HG02571 (cell line): ENCODE data around the gene NR2F1-AS1.
A peak's percentile ranks its signal among the peaks of the same experiment; 100 is the strongest.

Source experiments
- ATAC-seq: cut with Tn5 transposase; IDR thresholded peaks from one replicate; pipeline ENCODE4 v1.9.1; 2021; ENCODE audit warnings: mild to moderate bottlenecking, moderate library complexity; ENCODE audit not compliant: unreplicated experiment

Gene NR2F1-AS1

GRCh38 chr5:93591323-93591945 lies 10.4 kb upstream of the NR2F1-AS1 start:
- ATAC-seq, result no peak

DNA sequence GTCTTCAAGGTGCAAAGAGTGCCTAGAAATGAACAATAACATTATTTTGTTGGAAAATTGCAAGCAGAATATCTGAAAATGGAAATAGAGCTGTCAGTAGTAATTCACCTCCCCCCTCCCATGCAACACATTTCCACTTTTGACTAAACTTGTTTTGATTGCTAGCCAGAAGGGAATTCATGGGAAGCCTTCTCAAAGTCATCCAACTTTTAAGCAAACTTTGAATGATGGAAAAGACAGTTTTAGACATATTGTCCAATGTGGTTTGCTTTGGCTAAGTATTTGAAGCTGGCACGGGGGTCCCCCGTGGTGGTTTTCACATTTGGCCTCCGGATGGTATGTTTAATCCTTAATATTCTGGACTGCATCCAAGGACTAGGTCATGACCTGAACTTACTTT lies 9.5 kb upstream of the NR2F1-AS1 start:
- ATAC-seq, result no peak

DNA sequence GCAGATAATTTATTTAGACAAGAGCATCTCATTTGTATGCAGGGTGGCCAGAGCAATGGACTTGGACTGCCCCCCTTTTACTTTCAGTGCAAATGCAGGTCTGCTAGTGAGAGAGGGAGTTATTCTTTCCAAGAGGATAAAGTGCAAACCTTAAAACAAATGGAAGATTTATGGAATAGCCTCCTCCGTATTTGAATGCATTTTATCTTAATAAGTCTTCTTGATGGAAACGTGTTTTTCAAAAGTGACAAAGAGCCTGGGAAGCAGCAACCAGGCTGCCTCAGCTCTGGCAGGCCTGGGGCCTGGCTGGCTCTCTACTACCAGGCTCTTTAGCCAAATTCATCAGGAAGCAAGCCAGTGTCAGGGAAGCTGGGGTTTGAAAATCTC lies 8.8 kb upstream of the NR2F1-AS1 start:
- ATAC-seq, result no peak

GRCh38 chr5:93589152-93589828 lies 8.3 kb upstream of the NR2F1-AS1 start:
- ATAC-seq, result no peak

DNA sequence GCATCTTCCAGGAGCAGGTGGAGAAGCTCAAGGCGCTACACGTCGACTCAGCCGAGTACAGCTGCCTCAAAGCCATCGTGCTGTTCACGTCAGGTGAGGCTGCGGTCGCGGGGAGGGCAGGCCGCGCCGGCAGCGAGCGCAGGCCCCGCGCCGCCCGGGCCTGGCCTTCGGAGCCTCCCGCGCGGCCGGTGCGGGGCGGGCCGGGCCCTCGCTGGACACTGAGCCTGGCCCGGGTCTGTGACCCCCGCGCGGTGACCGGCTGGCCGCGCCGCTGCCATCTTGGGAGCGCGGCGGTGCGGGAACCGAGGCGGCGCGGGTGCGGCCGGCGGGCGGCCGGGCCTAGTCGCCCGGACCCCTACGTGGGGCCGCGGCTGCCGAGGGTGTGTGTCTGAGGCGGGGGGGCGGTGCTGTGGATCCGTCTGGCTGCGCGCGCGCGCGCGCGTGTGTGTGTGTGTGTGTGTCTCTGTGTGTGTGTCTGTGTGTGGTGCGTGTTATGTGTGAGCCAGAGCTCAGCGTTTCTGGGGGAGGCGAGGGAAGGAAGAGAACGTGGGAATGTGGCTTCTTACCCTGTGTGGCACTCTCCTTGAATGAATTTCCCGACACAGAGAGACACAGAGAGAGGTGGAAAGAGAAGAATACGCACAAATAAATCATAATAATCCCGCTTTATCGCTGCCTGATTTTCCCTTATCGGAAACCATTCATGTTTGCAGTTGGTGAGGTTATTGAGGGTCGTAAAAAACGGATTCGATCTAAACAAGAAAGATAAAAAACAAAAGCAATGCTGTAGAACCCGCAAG lies 7.5 kb upstream of the NR2F1-AS1 start:
- ATAC-seq, result no peak

- ATAC-seq, result no peak
Observed at GRCh38 chr5:93587597-93588351, 6.8 kb upstream of the NR2F1-AS1 start.

GRCh38 chr5:93586736-93587596 lies 5.9 kb upstream of the NR2F1-AS1 start:
- no peak for ATAC-seq

- ATAC-seq, result no peak
Observed at GRCh38 chr5:93585767-93586385, 4.9 kb upstream of the NR2F1-AS1 start.

DNA sequence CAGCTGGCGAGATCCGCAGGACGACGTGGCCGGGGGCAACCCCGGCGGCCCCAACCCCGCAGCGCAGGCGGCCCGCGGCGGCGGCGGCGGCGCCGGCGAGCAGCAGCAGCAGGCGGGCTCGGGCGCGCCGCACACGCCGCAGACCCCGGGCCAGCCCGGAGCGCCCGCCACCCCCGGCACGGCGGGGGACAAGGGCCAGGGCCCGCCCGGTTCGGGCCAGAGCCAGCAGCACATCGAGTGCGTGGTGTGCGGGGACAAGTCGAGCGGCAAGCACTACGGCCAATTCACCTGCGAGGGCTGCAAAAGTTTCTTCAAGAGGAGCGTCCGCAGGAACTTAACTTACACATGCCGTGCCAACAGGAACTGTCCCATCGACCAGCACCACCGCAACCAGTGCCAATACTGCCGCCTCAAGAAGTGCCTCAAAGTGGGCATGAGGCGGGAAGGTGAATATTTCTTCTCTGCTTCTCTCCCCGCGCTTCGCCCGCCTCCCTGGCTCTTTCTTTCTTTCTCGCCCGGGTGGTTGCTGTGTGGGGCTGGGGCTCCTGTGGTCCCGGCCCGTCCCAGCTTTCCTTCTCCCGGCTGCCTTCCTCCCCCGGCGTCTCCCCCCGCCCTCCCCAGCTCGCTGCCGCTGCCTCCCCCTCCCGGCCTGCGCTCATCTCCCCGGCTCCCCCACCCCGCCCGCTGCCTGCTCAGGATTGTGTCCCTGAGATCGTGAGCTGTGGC lies 4.2 kb upstream of the NR2F1-AS1 start:
- ATAC-seq, result no peak

GRCh38 chr5:93584596-93585040 lies 3.6 kb upstream of the NR2F1-AS1 start:
- ATAC-seq, result no peak

DNA sequence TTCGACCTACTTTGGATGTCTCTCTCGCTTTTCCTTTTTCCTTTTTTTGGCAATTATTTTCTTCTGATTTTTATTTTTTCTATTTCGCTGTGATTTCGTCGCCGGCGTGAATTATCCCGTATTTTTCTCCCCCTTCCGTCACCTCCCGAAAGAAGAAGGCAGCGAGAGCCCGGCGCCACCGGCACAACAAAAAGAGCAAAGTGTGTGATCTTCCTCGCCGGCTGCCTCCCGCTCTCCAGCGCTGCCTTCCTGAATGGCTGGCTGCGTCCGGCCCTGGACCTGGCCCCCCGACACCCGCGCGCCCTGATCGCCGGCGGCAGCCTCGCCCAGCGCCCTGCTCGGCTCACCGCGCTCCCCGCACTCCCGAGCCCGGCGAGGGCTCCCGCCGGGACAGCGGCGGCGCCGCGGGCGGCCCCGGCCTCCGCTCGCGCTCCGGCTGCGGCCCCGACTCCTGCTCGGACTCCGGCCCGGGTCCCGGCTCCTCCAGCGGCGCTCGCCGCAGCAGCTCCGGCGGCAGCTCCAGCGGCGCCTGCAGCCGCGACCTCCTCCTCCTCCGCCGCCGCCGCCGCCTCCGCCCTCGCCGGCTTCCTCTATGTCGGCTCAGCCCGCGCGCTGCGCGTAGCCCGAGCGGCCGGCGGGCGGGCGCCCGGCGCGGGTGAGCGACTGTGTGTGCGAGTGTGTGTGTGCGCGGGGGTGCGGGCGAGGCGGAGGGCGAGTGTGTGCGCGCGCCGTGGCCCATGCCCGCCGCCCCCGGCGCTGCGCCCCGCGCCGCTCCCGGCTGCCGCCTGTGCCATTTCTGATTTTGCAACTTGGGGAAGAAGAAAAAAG lies 3.0 kb upstream of the NR2F1-AS1 start:
- no peak for ATAC-seq

GRCh38 chr5:93583439-93583767 lies 2.4 kb upstream of the NR2F1-AS1 start:
- ATAC-seq, result no peak

- no peak for ATAC-seq
Observed at GRCh38 chr5:93582677-93583438, 1.8 kb upstream of the NR2F1-AS1 start, which contains the start of gene NR2F1. TSS of gene NR2F1 (plus strand) at chr5:93583222. CDS start at chr5:93585024, 1,802 bp downstream.

DNA sequence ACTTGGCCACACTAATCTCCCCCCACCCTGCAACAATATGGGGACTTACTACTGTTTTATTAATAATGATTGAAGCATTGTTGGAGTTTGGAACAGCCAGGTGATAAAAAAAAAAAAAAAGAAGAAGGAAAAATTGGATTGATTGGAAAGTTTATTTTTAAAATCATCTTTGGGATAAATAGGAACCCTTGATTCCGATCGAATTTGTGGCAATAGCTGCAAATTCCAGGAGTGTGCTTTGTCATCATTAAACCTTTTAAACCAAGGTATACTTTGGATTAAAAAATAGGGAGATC lies 1.1 kb upstream of the NR2F1-AS1 start:
- no peak for ATAC-seq

GRCh38 chr5:93580063-93580926 lies 724 bp downstream of the NR2F1-AS1 start:
- ATAC-seq, result peak; percentile 1

- no peak for ATAC-seq
Observed at GRCh38 chr5:93579692-93580062, 1.3 kb downstream of the NR2F1-AS1 start.
